Adrenal gland (tissue), 12 donors: ENCODE results near the gene PANX2. TPM values are rescaled to one million over a fixed set of nuclear protein-coding genes. Genes with fewer than 3 reads are reported as not detected.
"Not testable (repeated sequence)": the region's sequence is repeated elsewhere in the genome, so short reads cannot be mapped to it uniquely, and the experiment has no call there.

ENCODE experiments used
- DNase-seq, 7 donors: peaks; one replicate each; pipeline ENCODE4 v3.0.0-alpha.2; 2019 to 2020
- H3K27ac ChIP-seq, 5 donors: fragments of 200-600 bp; sonication (generic) in 4 of 5; 1 replicate in 3 of 5; 2 replicates in 2 of 5; pipeline versions ENCODE4 v1.5.1 to v1.8.0; 2016 to 2020; ENCODE audit warnings: mild to moderate bottlenecking in 1 of 5
- H3K27me3 ChIP-seq: fragments of 200-600 bp; 2 replicates; pipeline ENCODE4 v1.8.0; 2021
- H3K36me3 ChIP-seq, 2 donors: fragments of 200-600 bp; replicated peaks in 1 of 2; 1 replicate in 1 of 2; 2 replicates in 1 of 2; pipeline versions ENCODE4 v1.5.1 to v1.8.0; 2018 to 2022
- H3K4me1 ChIP-seq, 2 donors: fragments of 200-600 bp; replicated peaks in 1 of 2; 1 replicate in 1 of 2; 2 replicates in 1 of 2; pipeline versions ENCODE4 v1.5.1 to v1.8.0; 2018 to 2021
- H3K4me3 ChIP-seq, 4 donors: fragments of 200-600 bp; sonication (generic) in 3 of 4; one replicate each; pipeline ENCODE4 v1.5.1; 2016 to 2018
- H3K9me3 ChIP-seq, 3 donors: fragments of 200-600 bp; sonication (generic) in 1 of 3; replicated peaks in 1 of 3; 1 replicate in 2 of 3; 2 replicates in 1 of 3; pipeline versions ENCODE4 v1.5.1 to v1.8.0; 2016 to 2021
- POLR2A ChIP-seq, 2 donors: fragments of 450-650 bp; IDR thresholded peaks; one replicate each; pipeline ENCODE4 v1.6.1; 2017; ENCODE audit warnings: antibody characterized with exemption in 2 of 2, mild to moderate bottlenecking in 2 of 2, moderate library complexity in 1 of 2
- WGBS, 4 donors: extraction: QIAGEN DNeasy Blood & Tissue Kit in 2 of 4; methylation state at CpG; one replicate each; pipeline versions ENCODE4 v1.1.5 to v1.1.7; 2013 to 2017; 5-methylcytosine and 5-hydroxymethylcytosine counted together
- intact Hi-C, 2 donors: fragments of 100-400 bp; cut with DNase I; formaldehyde crosslinking; loops; one replicate each; pipeline versions ENCODE4 v1.14.1 to v1.15.0; 2022 to 2023
- polyA plus RNA-seq, 3 donors: library from polyadenylated mRNA; stranded (reverse); fragments of 200-250 nt in 2 of 3; fragments of 350-450 nt in 1 of 3; fragmentation: Illumina TruSeq in 1 of 3; extraction: RNeasy Lipid Tissue Mini Kit (QIAGEN cat#74804) in 1 of 3; gene quantifications; one replicate each; pipeline ENCODE4 v1.2.3, GENCODE V29; 2013 to 2014
- total RNA-seq, 9 donors: library from RNA; depleted of rRNA in 4 of 9; stranded (reverse); fragments of >200 nt in 4 of 9; fragments of 120-200 nt in 1 of 9; fragmentation: NEBNext Ultra II Directional in 1 of 9; extraction: Animal tissue kit (Norgen Biotek cat#: 25700) in 1 of 9; gene quantifications; one replicate each; pipeline versions ENCODE4 v1.1.0 to v1.2.4, GENCODE V29; 2013 to 2023
- TF ChIP-seq, protein P1 (sequence below), 6 experiments: fragments of 450-650 bp in 4 of 6; fragments of 200-600 bp in 2 of 6; sonication (generic) in 1 of 6; IDR thresholded peaks; 1 replicate in 5 of 6; 2 replicates in 1 of 6; pipeline versions ENCODE4 v1.5.1 to v1.8.0; 2016 to 2021; ENCODE audit warnings: antibody characterized with exemption in 6 of 6, mild to moderate bottlenecking in 2 of 6, moderate library complexity in 1 of 6
- donor health status: healthy with polysubstance abuse.
- donor health status: Bipolar disorder and iron deficiency.
- donor health status: DM: yes; HTN: yes; CAD: no.
- donor health status: DM: no; HTN: no; CAD: no.
- donor health status: DM: no; HTN: no; CAD: no.
- donor health status: DM: yes; HTN: yes; CAD: no.

Gene PANX2
- total and polyA plus RNA-seq, 12 donors: 0.22 to 4.1 (median 0.70) TPM

DNA sequence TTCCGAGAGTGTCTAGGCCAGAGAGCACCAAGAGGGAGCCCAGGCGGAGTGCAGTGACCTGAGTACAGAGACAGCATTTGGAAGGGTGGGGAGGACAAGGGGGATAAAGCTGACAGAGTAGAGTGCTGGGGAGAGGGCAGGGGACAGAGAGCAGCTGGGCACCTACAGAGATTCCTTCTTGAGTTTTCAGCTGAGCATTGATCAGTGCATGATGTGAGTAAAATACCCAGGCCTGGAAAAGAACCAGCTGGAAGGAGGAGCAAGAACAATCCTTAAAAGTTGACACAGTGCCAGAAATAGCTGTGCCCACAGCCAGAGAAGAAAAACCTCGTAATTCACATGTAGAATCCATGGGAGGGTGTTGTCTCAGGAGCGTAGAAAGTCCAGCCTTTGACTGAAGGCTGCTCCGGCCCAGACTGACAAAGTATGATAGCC lies 33.9 kb upstream of the PANX2 start:
- Histone ChIP-seq H3K9me3 (no peaks in the 10 kb centered on the region), H3K4me1 (no peaks in the 10 kb centered on the region), H3K36me3 (no peaks in the 10 kb centered on the region), H3K27me3 (no peaks in the 10 kb centered on the region), H3K4me3 (no peak overlapping the region), H3K27ac (no peak overlapping the region)
- 73 to 83% (median 76%) methylated on average over 5 of the region's 5 CpGs for WGBS, 4 donors
- DNase-seq: no peak
- intact Hi-C loops: no loop called here
- no peak for TF ChIP-seq POLR2A (IDR thresholded peaks at IDR 0.05)
- TF ChIP-seq, protein P1, sequence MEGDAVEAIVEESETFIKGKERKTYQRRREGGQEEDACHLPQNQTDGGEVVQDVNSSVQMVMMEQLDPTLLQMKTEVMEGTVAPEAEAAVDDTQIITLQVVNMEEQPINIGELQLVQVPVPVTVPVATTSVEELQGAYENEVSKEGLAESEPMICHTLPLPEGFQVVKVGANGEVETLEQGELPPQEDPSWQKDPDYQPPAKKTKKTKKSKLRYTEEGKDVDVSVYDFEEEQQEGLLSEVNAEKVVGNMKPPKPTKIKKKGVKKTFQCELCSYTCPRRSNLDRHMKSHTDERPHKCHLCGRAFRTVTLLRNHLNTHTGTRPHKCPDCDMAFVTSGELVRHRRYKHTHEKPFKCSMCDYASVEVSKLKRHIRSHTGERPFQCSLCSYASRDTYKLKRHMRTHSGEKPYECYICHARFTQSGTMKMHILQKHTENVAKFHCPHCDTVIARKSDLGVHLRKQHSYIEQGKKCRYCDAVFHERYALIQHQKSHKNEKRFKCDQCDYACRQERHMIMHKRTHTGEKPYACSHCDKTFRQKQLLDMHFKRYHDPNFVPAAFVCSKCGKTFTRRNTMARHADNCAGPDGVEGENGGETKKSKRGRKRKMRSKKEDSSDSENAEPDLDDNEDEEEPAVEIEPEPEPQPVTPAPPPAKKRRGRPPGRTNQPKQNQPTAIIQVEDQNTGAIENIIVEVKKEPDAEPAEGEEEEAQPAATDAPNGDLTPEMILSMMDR (IDR thresholded peaks at IDR 0.05): no peak

- WGBS, 4 donors: 93 to 98% (median 95%) methylated on average over 9 of the region's 9 CpGs
- H3K4me1 ChIP-seq, H3K36me3 ChIP-seq, H3K9me3 ChIP-seq, H3K27me3 ChIP-seq, DNase-seq, H3K27ac ChIP-seq, intact Hi-C loops, H3K4me3 ChIP-seq: not testable (repeated sequence)
Measured at GRCh38 chr22:50137277-50137676, 33.3 kb upstream of the PANX2 start.

- intact Hi-C loops: no loop called here
- no peak overlapping the region for H3K27ac ChIP-seq
- DNase-seq: no peak
- no peak overlapping the region for H3K4me3 ChIP-seq
- no peaks in the 10 kb centered on the region for H3K9me3 ChIP-seq
- no peaks in the 10 kb centered on the region for H3K36me3 ChIP-seq
- TF ChIP-seq, protein P1 (IDR thresholded peaks at IDR 0.05): no peak
- no peak for TF ChIP-seq POLR2A (IDR thresholded peaks at IDR 0.05)
- H3K27me3 ChIP-seq: no peaks in the 10 kb centered on the region
- H3K4me1 ChIP-seq: no peaks in the 10 kb centered on the region
- 88 to 94% (median 91%) methylated on average over 4 of the region's 4 CpGs for WGBS, 4 donors
Measured at GRCh38 chr22:50138041-50138440, 32.5 kb upstream of the PANX2 start.

DNA sequence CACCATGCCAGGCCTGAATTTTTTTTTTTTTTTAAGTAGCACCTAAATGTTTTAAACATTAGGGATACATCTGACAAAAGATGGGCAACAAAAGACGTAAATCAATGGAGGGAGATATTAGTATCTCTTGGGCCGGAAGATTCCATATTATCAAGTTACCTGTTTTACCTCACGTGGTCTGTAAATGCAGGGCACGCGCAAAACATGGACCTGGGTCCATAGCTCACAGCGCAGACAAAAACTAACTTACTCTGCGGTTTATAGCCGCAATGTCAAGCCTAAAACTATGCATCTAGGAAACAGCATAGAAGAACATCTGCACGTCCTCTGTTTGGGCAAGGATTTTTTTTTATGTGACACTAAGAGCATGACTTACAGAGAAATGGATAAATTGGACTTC lies 31.5 kb upstream of the PANX2 start:
- 83 to 95% (median 92%) methylated on average over 9 of the region's 9 CpGs for WGBS, 4 donors
- H3K9me3 ChIP-seq: no peaks in the 10 kb centered on the region
- H3K4me1 ChIP-seq: no peaks in the 10 kb centered on the region
- no peak for TF ChIP-seq POLR2A (IDR thresholded peaks at IDR 0.05)
- TF ChIP-seq, protein P1 (IDR thresholded peaks at IDR 0.05): no peak
- DNase-seq: no peak
- no peak overlapping the region for H3K4me3 ChIP-seq
- intact Hi-C loops: no loop called here
- H3K27me3 ChIP-seq: no peaks in the 10 kb centered on the region
- no peaks in the 10 kb centered on the region for H3K36me3 ChIP-seq
- no peak overlapping the region for H3K27ac ChIP-seq

- no peak for TF ChIP-seq POLR2A (IDR thresholded peaks at IDR 0.05)
- TF ChIP-seq, protein P1 (IDR thresholded peaks at IDR 0.05): no peak
- H3K27me3 ChIP-seq: no peaks in the 10 kb centered on the region
- no peaks in the 10 kb centered on the region for H3K9me3 ChIP-seq
- no peak for DNase-seq
- no peaks in the 10 kb centered on the region for H3K36me3 ChIP-seq
- H3K27ac ChIP-seq: no peak overlapping the region
- intact Hi-C loops: no loop called here
- no peak overlapping the region for H3K4me3 ChIP-seq
- H3K4me1 ChIP-seq: no peaks in the 10 kb centered on the region
- 82 to 92% (median 88%) methylated on average over 15 of the region's 15 CpGs for WGBS, 4 donors
Measured at GRCh38 chr22:50139843-50140415, 30.6 kb upstream of the PANX2 start.
